ENCODE data around the gene ERC2.

Gene ERC2

GRCh38 chr3:55775366-55776154 is 692.7 kb downstream of the ERC2 start:
- Histone ChIP-seq H3K27ac (ENCODE audit: low read depth, low read length) (no peak overlapping the region), H3K36me3 (ENCODE audit: control insufficient read depth in 1 of 2, insufficient read depth in 2 of 2, low read length in 2 of 2) (no peaks in the 10 kb centered on the region), H3K9ac (ENCODE audit: low read depth in 1 of 2, low read length in 2 of 2) (no peak overlapping the region), H3K27me3 (ENCODE audit: control insufficient read depth in 1 of 2, insufficient read depth in 2 of 2, low read length in 2 of 2) (no peaks in the 10 kb centered on the region), H3K9me3 (ENCODE audit: control insufficient read depth in 1 of 2, low read length in 2 of 2) (no peaks in the 10 kb centered on the region), H3K4me1 (ENCODE audit: control insufficient read depth in 1 of 2, insufficient read depth in 2 of 2, low read length in 2 of 2) (no peaks in the 10 kb centered on the region), H3K4me3 (ENCODE audit: low read depth in 1 of 2, low read length in 2 of 2) (no peak overlapping the region)

DNA sequence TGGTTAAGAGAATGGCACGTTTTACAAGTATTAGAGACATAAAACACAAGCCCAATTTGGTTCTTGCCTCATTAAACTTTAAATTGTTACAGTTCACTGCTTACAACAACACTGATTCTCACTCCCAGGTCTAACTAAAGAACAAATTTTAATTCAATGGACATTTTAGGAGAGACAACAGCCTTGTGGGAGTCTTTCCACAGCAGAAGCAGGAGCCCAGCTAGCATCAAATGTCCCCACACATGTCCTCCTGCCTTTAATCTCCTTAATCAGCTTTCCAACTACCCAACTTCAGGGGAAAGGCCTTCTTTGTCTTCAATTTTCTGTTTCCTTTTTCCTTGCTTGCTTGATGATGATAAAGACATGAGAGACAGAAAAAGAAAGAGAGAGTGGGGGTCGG is 693.4 kb downstream of the ERC2 start:
- Histone ChIP-seq H3K36me3 (ENCODE audit: control insufficient read depth in 1 of 2, insufficient read depth in 2 of 2, low read length in 2 of 2) (no peaks in the 10 kb centered on the region), H3K4me3 (ENCODE audit: low read depth in 1 of 2, low read length in 2 of 2) (no peak overlapping the region), H3K9ac (ENCODE audit: low read depth in 1 of 2, low read length in 2 of 2) (no peak overlapping the region), H3K27ac (ENCODE audit: low read depth, low read length) (no peak overlapping the region), H3K4me1 (ENCODE audit: control insufficient read depth in 1 of 2, insufficient read depth in 2 of 2, low read length in 2 of 2) (no peaks in the 10 kb centered on the region), H3K27me3 (ENCODE audit: control insufficient read depth in 1 of 2, insufficient read depth in 2 of 2, low read length in 2 of 2) (no peaks in the 10 kb centered on the region), H3K9me3 (ENCODE audit: control insufficient read depth in 1 of 2, low read length in 2 of 2) (no peaks in the 10 kb centered on the region)

DNA sequence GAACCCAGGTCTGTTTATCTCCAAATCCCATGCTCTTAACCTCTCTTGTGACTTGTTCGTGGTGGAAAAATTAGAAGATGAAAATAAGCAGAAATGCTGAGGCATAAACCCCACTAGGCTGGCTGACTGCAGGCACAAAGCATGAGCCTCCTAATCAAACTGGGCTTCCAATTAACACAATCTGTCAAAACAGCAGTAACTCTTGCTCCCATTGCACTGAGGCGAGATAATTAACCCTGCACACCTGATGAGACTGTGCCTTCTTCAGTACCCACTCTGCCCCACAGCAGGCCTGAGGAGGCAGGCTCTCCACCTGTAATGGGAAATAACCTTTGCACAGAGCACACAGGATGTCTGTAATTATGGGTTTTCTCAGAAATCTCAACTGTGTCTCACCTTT is 696.8 kb downstream of the ERC2 start:
- Histone ChIP-seq H3K36me3 (ENCODE audit: control insufficient read depth in 1 of 2, insufficient read depth in 2 of 2, low read length in 2 of 2) (no peaks in the 10 kb centered on the region), H3K4me1 (ENCODE audit: control insufficient read depth in 1 of 2, insufficient read depth in 2 of 2, low read length in 2 of 2) (no peaks in the 10 kb centered on the region), H3K9ac (ENCODE audit: low read depth in 1 of 2, low read length in 2 of 2) (no peak overlapping the region), H3K9me3 (ENCODE audit: control insufficient read depth in 1 of 2, low read length in 2 of 2) (no peaks in the 10 kb centered on the region), H3K27ac (ENCODE audit: low read depth, low read length) (no peak overlapping the region), H3K4me3 (ENCODE audit: low read depth in 1 of 2, low read length in 2 of 2) (no peak overlapping the region), H3K27me3 (ENCODE audit: control insufficient read depth in 1 of 2, insufficient read depth in 2 of 2, low read length in 2 of 2) (no peaks in the 10 kb centered on the region)

DNA sequence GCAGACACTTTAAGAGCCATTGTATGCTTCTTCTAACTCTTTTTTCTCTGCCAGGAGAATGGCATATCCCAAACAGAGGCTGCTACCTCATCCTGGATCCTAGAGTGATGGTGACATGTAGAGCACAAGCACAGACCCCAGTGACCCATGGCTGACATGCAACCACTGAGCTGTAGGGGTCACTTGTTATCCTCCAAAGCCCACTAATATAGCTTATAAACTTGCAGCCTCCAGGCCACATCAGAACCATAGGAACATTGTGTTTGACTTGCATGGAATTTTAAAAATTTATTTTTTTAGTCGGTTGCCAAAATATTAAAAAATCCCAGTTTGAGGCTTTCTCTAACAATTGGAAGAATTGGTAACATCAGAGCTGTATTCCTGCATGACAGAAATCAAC is 698.2 kb downstream of the ERC2 start:
- H3K27me3 ChIP-seq (ENCODE audit: control insufficient read depth in 1 of 2, insufficient read depth in 2 of 2, low read length in 2 of 2): no peaks in the 10 kb centered on the region
- no peaks in the 10 kb centered on the region for H3K36me3 ChIP-seq (ENCODE audit: control insufficient read depth in 1 of 2, insufficient read depth in 2 of 2, low read length in 2 of 2)
- no peaks in the 10 kb centered on the region for H3K4me1 ChIP-seq (ENCODE audit: control insufficient read depth in 1 of 2, insufficient read depth in 2 of 2, low read length in 2 of 2)
- H3K9ac ChIP-seq (ENCODE audit: low read depth in 1 of 2, low read length in 2 of 2): no peak overlapping the region
- H3K9me3 ChIP-seq (ENCODE audit: control insufficient read depth in 1 of 2, low read length in 2 of 2): no peaks in the 10 kb centered on the region
- H3K4me3 ChIP-seq (ENCODE audit: low read depth in 1 of 2, low read length in 2 of 2): no peak overlapping the region
- no peak overlapping the region for H3K27ac ChIP-seq (ENCODE audit: low read depth, low read length)

DNA sequence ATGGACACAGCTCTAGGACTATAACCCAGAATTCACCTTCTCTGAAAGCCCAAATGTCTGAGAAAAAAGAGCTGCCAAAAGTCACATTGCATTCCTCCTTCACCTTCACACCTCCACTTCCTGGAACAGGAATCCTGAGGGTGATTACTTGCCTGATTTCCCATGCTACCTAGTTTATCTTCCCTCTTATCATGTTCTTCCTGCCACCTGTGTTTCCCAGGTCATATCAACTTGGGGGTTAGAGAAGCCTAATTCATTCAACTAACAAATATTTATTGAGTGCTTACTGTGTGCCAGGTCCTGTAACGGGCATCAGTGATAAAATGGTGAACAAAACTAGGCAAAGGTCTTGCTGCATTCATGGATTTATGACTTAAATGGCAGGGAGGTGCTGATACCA is 701.5 kb downstream of the ERC2 start:
- no peaks in the 10 kb centered on the region for H3K4me1 ChIP-seq (ENCODE audit: control insufficient read depth in 1 of 2, insufficient read depth in 2 of 2, low read length in 2 of 2)
- no peak overlapping the region for H3K9ac ChIP-seq (ENCODE audit: low read depth in 1 of 2, low read length in 2 of 2)
- no peaks in the 10 kb centered on the region for H3K27me3 ChIP-seq (ENCODE audit: control insufficient read depth in 1 of 2, insufficient read depth in 2 of 2, low read length in 2 of 2)
- no peaks in the 10 kb centered on the region for H3K9me3 ChIP-seq (ENCODE audit: control insufficient read depth in 1 of 2, low read length in 2 of 2)
- no peak overlapping the region for H3K4me3 ChIP-seq (ENCODE audit: low read depth in 1 of 2, low read length in 2 of 2)
- H3K36me3 ChIP-seq (ENCODE audit: control insufficient read depth in 1 of 2, insufficient read depth in 2 of 2, low read length in 2 of 2): no peaks in the 10 kb centered on the region
- H3K27ac ChIP-seq (ENCODE audit: low read depth, low read length): no peak overlapping the region

DNA sequence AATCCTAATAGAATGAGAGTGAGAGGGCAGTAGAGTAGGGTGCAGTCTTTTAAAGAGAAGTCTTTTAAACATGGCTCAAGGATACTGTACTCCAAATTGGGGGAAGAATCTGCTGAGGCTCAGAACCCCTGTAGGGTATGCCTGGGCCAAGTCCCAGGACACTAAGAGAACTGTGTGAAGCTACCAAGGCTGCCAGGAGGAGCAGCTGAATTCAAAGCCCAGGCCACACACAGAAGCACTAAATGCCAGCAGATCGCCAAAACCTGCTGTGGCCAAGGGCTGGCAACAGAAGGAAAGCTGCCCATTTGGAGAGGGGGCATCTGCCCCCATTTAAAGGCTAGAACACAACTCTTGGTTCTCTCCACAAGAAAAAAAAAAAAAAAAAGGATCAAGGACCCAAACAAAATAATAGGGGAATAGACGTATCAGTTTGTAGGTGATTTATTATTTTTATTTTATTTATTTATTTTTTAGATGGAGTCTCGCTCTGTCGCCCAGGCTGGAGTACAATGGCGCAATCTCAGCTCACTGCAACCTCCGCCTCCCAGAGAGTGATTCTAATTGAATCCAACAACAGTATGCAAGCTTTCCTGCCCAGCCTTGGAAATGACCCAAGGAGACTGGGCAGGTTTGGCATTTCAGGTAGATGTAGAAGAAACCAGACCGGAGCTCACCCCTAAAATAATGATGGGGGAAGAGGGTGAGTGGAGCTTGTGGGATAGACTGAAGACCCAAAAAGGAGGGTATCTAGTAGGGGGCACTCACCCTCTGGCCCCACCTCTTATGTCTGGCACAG is 702.2 kb downstream of the ERC2 start:
- no peaks in the 10 kb centered on the region for H3K36me3 ChIP-seq (ENCODE audit: control insufficient read depth in 1 of 2, insufficient read depth in 2 of 2, low read length in 2 of 2)
- H3K4me1 ChIP-seq (ENCODE audit: control insufficient read depth in 1 of 2, insufficient read depth in 2 of 2, low read length in 2 of 2): no peaks in the 10 kb centered on the region
- H3K27me3 ChIP-seq (ENCODE audit: control insufficient read depth in 1 of 2, insufficient read depth in 2 of 2, low read length in 2 of 2): no peaks in the 10 kb centered on the region
- no peak overlapping the region for H3K4me3 ChIP-seq (ENCODE audit: low read depth in 1 of 2, low read length in 2 of 2)
- H3K9me3 ChIP-seq (ENCODE audit: control insufficient read depth in 1 of 2, low read length in 2 of 2): no peaks in the 10 kb centered on the region
- no peak overlapping the region for H3K9ac ChIP-seq (ENCODE audit: low read depth in 1 of 2, low read length in 2 of 2)
- no peak overlapping the region for H3K27ac ChIP-seq (ENCODE audit: low read depth, low read length)

DNA sequence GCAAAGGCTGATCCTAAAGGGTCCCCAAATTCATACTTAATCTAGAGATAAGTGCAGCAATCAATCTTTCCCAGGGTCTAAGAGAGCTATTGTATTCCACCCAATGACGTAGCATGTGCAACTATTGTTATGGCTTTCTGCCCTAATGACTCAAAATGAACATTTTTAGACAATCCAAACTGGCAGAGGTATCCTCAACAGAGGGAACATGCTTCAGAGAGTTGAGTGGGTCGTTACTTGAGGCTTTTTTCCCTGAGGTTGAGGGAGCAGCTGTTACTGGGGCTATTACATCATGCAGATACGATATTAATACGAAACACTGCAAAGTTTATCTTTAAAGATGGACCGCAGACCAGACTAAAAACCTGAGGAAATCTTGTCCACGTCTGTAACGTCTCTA is 702.9 kb downstream of the ERC2 start:
- Histone ChIP-seq H3K4me1 (ENCODE audit: control insufficient read depth in 1 of 2, insufficient read depth in 2 of 2, low read length in 2 of 2) (no peaks in the 10 kb centered on the region), H3K27ac (ENCODE audit: low read depth, low read length) (no peak overlapping the region), H3K36me3 (ENCODE audit: control insufficient read depth in 1 of 2, insufficient read depth in 2 of 2, low read length in 2 of 2) (no peaks in the 10 kb centered on the region), H3K9me3 (ENCODE audit: control insufficient read depth in 1 of 2, low read length in 2 of 2) (no peaks in the 10 kb centered on the region), H3K4me3 (ENCODE audit: low read depth in 1 of 2, low read length in 2 of 2) (no peak overlapping the region), H3K9ac (ENCODE audit: low read depth in 1 of 2, low read length in 2 of 2) (no peak overlapping the region), H3K27me3 (ENCODE audit: control insufficient read depth in 1 of 2, insufficient read depth in 2 of 2, low read length in 2 of 2) (no peaks in the 10 kb centered on the region)

GRCh38 chr3:55756976-55757375 is 711.3 kb downstream of the ERC2 start:
- no peaks in the 10 kb centered on the region for H3K4me1 ChIP-seq (ENCODE audit: control insufficient read depth in 1 of 2, insufficient read depth in 2 of 2, low read length in 2 of 2)
- H3K9ac ChIP-seq (ENCODE audit: low read depth in 1 of 2, low read length in 2 of 2): no peak overlapping the region
- no peaks in the 10 kb centered on the region for H3K9me3 ChIP-seq (ENCODE audit: control insufficient read depth in 1 of 2, low read length in 2 of 2)
- H3K27me3 ChIP-seq (ENCODE audit: control insufficient read depth in 1 of 2, insufficient read depth in 2 of 2, low read length in 2 of 2): no peaks in the 10 kb centered on the region
- no peak overlapping the region for H3K4me3 ChIP-seq (ENCODE audit: low read depth in 1 of 2, low read length in 2 of 2)
- no peak overlapping the region for H3K27ac ChIP-seq (ENCODE audit: low read depth, low read length)
- H3K36me3 ChIP-seq (ENCODE audit: control insufficient read depth in 1 of 2, insufficient read depth in 2 of 2, low read length in 2 of 2): no peaks in the 10 kb centered on the region

DNA sequence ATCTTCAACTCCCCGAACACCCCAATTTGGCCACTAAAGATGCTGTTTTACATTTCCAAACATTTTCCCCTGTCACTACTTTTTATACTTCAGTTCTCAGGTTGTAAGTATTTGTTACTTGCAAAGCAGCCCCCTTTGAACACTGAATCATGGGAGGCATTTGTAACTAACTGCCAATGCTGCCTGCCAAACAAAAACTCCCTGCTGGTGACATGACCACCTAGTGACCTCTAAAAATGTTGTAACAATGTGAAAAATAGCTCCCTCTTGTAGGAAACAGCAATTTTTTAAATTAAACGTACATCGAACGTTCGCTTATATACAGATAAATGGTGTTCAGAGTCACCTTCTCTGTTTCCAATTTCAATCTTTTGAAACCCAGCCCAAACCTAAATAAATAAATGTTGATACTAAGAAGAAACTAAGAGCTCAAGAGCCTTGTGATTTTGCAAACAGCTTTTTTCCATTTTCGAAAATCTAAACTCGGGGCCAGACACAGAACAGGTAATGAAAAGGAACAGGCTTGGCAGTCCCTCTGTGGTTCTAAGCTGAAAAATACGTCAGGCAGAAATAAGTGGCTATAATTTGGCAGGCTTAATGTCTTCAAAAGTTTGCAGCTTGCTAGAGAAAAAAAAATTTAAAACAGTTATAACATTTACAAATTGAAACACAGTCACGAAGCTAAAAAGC is 712.6 kb downstream of the ERC2 start:
- Histone ChIP-seq H3K27me3 (ENCODE audit: control insufficient read depth in 1 of 2, insufficient read depth in 2 of 2, low read length in 2 of 2) (no peaks in the 10 kb centered on the region), H3K9me3 (ENCODE audit: control insufficient read depth in 1 of 2, low read length in 2 of 2) (no peaks in the 10 kb centered on the region), H3K9ac (ENCODE audit: low read depth in 1 of 2, low read length in 2 of 2) (no peak overlapping the region), H3K4me3 (ENCODE audit: low read depth in 1 of 2, low read length in 2 of 2) (no peak overlapping the region), H3K27ac (ENCODE audit: low read depth, low read length) (no peak overlapping the region), H3K36me3 (ENCODE audit: control insufficient read depth in 1 of 2, insufficient read depth in 2 of 2, low read length in 2 of 2) (no peaks in the 10 kb centered on the region), H3K4me1 (ENCODE audit: control insufficient read depth in 1 of 2, insufficient read depth in 2 of 2, low read length in 2 of 2) (no peaks in the 10 kb centered on the region)

GRCh38 chr3:55752911-55753310 is 715.4 kb downstream of the ERC2 start:
- Histone ChIP-seq H3K4me3 (ENCODE audit: low read depth in 1 of 2, low read length in 2 of 2) (no peak overlapping the region), H3K4me1 (ENCODE audit: control insufficient read depth in 1 of 2, insufficient read depth in 2 of 2, low read length in 2 of 2) (no peaks in the 10 kb centered on the region), H3K9me3 (ENCODE audit: control insufficient read depth in 1 of 2, low read length in 2 of 2) (no peaks in the 10 kb centered on the region), H3K27ac (ENCODE audit: low read depth, low read length) (no peak overlapping the region), H3K9ac (ENCODE audit: low read depth in 1 of 2, low read length in 2 of 2) (no peak overlapping the region), H3K27me3 (ENCODE audit: control insufficient read depth in 1 of 2, insufficient read depth in 2 of 2, low read length in 2 of 2) (no peaks in the 10 kb centered on the region), H3K36me3 (ENCODE audit: control insufficient read depth in 1 of 2, insufficient read depth in 2 of 2, low read length in 2 of 2) (no peaks in the 10 kb centered on the region)
